NB4 (cell line): ENCODE data around the gene ANKRD65.
"Not testable (repeated sequence)": the region's sequence is repeated elsewhere in the genome, so short reads cannot be mapped to it uniquely, and the experiment has no call there.

Experiments used
- DNase-seq: peaks from one replicate; pipeline ENCODE4 v3.0.0; 2010; ENCODE audit warnings: low read depth
- H3K4me3 ChIP-seq: one replicate; pipeline ENCODE4 v1.5.1; 2011; ENCODE audit warnings: mild to moderate bottlenecking, low read depth, low read length, moderate library complexity
- MAX ChIP-seq: IDR thresholded peaks from 2 replicates; pipeline ENCODE4 v1.6.1; 2011; ENCODE audit warnings: low read depth, low read length
- MYC ChIP-seq: IDR thresholded peaks from 2 replicates; pipeline ENCODE4 v1.6.1; 2011; ENCODE audit warnings: low read depth, low read length
- POLR2A ChIP-seq: IDR thresholded peaks from 2 replicates; pipeline ENCODE4 v1.6.1; 2011; ENCODE audit warnings: mild to moderate bottlenecking; ENCODE audit not compliant: insufficient read length; ENCODE audit errors: extremely low read depth
- TF ChIP-seq, protein P1 (sequence below): IDR thresholded peaks from one replicate; pipeline ENCODE4 v1.5.1; 2012; ENCODE audit warnings: low read depth, low read length

Gene ANKRD65

DNA sequence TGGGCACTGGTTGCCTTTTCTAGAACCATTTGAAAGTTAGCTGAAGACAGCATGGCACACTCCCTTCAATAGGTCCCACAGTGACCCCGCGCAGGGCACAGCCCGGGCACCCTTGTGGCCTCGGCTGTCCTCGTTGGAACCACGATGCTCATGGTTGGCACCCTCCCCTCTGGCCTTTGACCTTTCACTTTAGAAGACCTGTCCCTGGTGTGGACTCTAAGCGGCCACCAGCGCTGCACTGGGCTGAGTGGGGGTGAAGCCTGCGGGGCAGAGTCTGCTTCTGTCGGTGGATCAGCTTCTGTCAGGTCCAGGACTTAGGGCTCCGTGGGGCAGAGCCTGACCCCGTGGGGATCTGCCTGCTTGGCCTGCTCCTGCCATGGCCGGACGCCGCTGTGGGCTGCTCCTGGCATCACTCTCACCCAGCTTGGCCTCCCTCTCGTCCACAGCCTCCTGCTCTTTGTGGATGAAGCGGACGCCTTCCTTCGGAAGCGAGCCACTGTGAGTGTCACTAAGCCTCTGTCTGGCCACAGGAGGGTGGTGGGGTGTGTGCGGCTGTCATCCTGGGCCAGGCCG lies 35.7 kb upstream of the ANKRD65 start:
- not testable (repeated sequence) for H3K4me3 ChIP-seq, DNase-seq

GRCh38 chr1:1455934-1456333 lies 34.9 kb upstream of the ANKRD65 start:
- not testable (repeated sequence) for DNase-seq, H3K4me3 ChIP-seq

DNA sequence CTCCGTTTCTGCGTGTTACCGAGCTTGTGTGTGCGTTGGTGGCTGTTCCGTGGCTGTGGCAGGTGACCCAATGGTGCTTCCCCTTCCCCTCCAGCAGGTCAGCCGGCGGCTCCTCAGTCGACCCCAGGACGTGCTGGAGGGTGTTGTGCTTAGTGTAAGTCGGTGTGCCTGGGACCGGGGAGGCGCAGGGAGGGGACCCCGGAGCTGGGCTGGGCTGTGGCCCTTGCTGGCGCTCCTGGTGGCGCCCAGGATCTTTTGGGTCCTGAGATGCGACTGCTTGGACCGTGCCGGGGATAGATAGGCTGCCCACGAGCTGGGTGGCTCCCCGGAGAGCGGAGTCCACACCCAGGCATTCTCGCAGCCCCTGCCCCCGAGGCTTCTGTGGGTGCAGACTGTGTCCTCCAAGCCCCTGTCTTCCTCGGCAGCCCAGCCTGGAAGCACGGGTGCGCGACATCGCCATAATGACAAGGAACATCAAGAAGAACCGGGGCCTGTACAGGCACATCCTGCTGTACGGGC lies 34.3 kb upstream of the ANKRD65 start:
- H3K4me3 ChIP-seq: no peak overlapping the region
- DNase-seq: no peak
- no peak for TF ChIP-seq MAX
- TF ChIP-seq, protein P1, sequence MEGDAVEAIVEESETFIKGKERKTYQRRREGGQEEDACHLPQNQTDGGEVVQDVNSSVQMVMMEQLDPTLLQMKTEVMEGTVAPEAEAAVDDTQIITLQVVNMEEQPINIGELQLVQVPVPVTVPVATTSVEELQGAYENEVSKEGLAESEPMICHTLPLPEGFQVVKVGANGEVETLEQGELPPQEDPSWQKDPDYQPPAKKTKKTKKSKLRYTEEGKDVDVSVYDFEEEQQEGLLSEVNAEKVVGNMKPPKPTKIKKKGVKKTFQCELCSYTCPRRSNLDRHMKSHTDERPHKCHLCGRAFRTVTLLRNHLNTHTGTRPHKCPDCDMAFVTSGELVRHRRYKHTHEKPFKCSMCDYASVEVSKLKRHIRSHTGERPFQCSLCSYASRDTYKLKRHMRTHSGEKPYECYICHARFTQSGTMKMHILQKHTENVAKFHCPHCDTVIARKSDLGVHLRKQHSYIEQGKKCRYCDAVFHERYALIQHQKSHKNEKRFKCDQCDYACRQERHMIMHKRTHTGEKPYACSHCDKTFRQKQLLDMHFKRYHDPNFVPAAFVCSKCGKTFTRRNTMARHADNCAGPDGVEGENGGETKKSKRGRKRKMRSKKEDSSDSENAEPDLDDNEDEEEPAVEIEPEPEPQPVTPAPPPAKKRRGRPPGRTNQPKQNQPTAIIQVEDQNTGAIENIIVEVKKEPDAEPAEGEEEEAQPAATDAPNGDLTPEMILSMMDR: no peak
- TF ChIP-seq MYC: no peak
- no peak for TF ChIP-seq POLR2A

DNA sequence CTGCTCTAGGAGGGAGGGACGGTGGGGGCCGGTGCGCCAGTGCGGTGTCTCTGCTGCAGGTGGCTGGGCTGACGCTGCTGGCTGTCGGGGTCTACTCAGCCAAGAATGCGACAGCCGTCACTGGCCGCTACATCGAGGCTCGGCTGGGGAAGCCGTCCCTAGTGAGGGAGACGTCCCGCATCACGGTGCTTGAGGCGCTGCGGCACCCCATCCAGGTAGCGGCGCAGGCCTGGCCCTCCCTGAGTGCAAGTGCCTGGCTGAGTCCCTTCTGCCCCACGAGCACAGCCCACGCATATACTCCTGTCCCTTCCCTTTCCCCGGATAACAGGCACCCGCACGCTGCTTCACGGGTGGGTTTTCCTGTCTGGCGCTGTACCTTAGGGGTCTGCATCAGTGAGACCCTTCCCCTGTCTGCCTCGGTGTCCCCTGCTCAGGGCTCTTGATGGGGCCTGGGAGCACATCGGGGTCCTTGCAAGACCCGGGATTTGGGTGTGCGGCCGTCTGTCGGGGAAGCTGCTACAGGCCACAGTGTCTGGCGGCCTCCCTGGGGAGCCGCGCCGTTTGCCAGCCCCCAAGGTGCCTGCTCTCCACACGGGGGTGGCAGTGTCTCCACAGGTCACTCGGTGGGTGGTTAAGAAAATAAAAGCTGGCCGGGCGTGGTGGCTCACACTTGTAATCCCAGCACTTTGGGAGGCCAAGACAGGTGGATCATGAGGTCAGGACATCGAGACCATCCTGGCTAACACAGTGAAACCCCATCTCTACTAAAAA lies 33.4 kb upstream of the ANKRD65 start:
- not testable (repeated sequence) for H3K4me3 ChIP-seq, DNase-seq

- TF ChIP-seq MYC: no peak
- TF ChIP-seq, protein P1: no peak
- TF ChIP-seq MAX: no peak
- no peak for TF ChIP-seq POLR2A
- DNase-seq: no peak
These were observed 31.8 kb upstream of the ANKRD65 start for GRCh38 chr1:1452882-1453281.

GRCh38 chr1:1452365-1452739 lies 31.3 kb upstream of the ANKRD65 start:
- DNase-seq, H3K4me3 ChIP-seq: not testable (repeated sequence)

More at GRCh38 chr1:1452882-1453281, 31.8 kb upstream of the ANKRD65 start:
- no peak overlapping the region for H3K4me3 ChIP-seq

DNA sequence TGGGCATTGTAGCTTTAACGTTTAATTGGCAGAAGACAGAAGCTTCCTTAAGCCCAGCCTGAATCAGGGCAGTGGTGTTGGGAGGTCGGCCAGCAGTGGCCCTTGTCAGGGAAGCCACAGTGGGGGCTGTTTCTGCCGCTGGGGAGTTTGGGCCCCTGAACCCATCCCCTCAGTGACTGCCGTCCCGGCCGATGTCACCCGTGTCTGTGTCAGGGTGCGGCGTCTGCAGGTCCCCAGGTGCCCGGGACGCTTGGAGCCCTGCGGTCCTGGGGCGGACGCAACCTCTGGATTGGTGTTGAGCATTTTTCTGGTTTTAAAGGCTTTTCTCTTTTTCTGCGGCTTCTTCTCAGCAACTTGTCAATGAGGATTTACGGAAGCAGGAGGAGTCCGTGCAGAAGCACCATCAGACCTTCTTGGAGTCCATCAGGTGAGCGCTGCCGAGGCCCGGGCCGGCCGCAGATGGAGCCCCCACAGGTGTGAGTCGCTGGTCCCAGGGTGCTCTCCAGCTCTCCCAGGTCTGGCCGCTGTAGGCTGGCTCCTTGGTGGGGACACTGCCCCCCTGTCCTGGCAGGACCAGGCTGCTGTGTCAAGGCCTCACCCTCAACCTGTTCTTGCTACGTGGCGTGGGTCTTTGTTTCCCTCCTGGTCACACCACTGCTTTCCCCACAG lies 30.8 kb upstream of the ANKRD65 start:
- TF ChIP-seq MYC (no peak), POLR2A (no peak), MAX (no peak)
- TF ChIP-seq, protein P1: no peak
- no peak for DNase-seq
- H3K4me3 ChIP-seq: no peak overlapping the region

DNA sequence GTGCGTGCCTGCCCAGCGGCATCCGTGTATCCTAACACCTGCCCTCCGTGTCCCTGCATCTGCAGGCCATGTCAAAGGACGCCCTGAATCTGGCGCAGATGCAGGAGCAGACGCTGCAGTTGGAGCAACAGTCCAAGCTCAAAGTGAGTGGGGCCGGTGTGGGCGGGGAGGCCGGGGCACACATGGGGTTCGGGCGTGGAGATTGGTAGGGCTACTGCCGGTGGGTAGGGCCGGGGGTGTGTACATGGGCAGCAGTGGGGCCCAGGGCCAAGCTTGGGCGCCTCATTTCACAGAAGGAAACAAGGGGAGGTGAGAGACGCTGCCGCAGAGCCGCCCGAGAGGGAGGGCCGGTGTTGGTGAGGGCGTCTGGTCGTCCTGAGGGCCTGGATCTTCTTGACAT lies 29.5 kb upstream of the ANKRD65 start:
- not testable (repeated sequence) for DNase-seq, H3K4me3 ChIP-seq
